Epithelial cell of proximal tubule (primary cell): ENCODE results near the gene SUSD3. TPM values are rescaled to one million over a fixed set of nuclear protein-coding genes. Genes with fewer than 3 reads are reported as not detected.

Experiments
- DNase-seq: peaks from one replicate; pipeline ENCODE4 v3.0.0-alpha.2; 2011; ENCODE audit warnings: low read depth
- H3K4me3 ChIP-seq: 2 replicates; pipeline ENCODE4 v1.5.1; 2011; ENCODE audit warnings: low read depth, mild to moderate bottlenecking, low read length
- CTCF ChIP-seq: conservative IDR thresholded peaks from 2 replicates; pipeline ENCODE4 v1.5.1; 2012; ENCODE audit warnings: low read depth, mild to moderate bottlenecking, low read length
- total RNA-seq: library from RNA; depleted of rRNA; stranded (reverse); fragments of >200 nt; gene quantifications from 2 replicates; pipeline ENCODE4 v1.2.3, GENCODE V29; 2015

Gene SUSD3
- total RNA-seq, 1 donor from 2014 or later = 2.9 TPM

DNA sequence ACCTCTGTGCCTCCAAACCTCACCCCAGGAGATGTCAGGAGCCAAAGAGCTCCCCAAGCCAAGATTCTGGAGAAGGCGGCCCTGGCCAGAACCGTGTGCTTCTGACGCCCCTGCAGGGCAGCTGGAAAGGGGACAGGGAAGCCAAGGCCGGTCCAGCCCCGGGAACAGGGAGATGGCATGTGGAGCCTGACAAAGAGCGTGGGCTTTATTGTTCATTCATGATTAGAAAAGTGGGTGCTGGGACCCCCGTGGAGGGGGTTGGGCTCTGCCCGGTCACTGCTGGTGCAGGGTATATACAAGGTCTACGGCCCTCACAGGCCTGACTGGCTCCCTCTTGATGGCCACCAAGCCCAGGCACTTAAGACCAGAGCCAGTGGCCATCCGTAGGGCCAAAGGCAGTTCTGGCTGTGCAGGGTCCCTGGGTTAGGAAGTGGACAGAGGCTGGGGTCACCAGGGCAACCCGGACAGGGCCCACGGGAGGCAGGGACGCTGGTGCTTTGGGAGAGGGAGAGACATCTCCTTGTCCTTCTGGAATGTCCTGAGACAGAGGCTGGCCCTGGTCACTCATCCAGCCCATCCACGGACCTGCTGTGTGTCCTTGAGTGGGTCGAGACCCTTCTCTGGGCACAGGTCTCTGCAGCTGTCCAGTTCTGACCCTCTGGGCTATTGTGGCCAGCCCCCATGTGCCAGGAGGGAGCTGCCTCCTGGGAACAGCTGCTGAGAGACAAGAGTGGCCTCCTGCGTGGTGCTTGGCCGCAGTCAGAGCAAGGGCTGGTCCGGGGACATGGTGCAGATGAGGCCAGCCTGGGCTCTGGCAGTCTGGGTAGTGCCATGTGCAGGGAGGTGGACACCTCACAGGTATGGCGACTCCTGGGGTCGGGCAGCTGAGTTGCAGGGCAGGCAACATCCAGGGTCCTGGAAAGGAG, 63.1 kb downstream of the SUSD3 start:
- no peak overlapping the region for H3K4me3 ChIP-seq
- DNase-seq = no peak
- no peak for TF ChIP-seq CTCF

DNA sequence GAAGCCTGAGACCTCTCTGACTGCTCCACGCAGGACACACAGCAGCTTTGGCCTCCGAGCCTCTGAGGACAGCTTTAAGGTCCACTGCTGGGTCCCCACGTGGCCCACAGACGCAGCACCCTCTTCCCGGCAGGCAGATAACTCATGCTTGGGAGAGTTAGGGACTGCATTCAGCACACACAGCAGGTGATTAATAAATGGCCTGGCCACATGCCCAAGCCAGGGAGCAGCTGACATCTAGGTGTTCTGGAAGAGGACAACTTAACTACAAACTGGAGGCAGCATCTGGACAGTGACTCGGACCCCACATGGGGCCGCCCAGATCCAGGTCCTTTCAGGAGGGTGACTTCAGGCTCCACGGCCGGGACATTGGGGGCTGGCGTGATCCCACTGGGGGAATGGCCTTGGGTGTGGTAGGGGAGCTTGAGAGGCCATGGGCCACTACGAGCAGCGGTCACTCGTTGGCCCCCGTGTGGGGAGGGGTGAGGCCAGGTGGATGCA, 64.3 kb downstream of the SUSD3 start:
- no peak for TF ChIP-seq CTCF
- no peak for DNase-seq
- no peak overlapping the region for H3K4me3 ChIP-seq

DNA sequence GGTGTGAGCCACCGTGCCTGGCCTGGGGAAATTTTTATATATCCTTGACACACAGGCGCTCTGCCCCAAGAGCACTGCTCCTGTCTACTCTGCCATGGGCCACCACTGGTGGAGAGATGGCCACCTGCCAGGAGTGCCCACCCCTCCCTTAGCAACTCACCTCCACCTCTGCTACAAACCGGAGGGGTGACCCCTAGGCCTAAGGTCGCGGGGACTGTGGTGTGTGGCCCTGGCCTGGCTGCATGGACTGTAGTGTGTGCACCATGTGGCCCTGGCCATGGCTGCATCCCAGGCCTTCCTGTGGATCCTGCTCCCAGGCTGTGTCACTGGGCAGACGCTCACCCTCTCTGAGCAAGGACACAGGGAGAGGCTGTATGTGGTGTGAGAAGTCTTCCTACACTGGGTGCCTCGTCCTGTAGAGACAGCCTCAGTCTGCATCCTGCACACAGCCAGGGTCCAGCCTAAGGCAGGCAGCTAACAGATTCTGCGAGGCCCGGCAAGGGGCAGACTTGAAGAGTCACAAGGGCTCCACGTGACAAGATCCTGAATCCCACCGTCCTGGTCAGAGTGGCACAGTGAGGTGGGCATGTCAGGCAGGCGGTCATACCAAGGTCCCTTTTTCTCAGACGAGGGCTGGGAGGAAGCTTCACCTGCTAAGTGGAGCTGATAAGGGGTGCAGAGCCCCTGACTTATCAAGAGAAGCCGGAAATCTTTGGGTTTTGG, 65.2 kb downstream of the SUSD3 start:
- DNase-seq = no peak
- no peak for TF ChIP-seq CTCF
- no peak overlapping the region for H3K4me3 ChIP-seq

DNA sequence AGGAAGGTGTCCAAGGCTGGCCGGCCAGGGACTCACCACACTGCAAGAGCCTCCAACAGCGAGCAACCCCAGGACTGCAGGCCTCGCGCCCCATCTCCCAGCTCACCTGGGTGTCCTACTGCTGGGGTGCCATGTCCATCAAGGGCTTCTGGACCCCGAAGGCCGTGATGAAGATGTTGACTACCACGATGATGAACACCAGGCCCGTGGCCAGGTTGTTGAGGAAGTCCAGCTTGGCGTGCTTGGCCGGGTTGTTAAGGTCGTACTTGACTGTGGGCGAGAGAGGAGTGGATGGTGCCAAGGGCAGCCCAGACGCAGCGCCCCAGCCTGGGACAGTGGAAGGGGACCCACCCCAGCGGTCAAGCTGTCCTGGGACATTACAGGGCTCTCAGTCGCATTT, 66.3 kb downstream of the SUSD3 start:
- no peak for TF ChIP-seq CTCF
- DNase-seq = no peak
- H3K4me3 ChIP-seq = no peak overlapping the region

GRCh38 chr9:93125331-93125894, 66.9 kb downstream of the SUSD3 start:
- H3K4me3 ChIP-seq = no peak overlapping the region
- DNase-seq = no peak
- TF ChIP-seq CTCF = no peak

DNA sequence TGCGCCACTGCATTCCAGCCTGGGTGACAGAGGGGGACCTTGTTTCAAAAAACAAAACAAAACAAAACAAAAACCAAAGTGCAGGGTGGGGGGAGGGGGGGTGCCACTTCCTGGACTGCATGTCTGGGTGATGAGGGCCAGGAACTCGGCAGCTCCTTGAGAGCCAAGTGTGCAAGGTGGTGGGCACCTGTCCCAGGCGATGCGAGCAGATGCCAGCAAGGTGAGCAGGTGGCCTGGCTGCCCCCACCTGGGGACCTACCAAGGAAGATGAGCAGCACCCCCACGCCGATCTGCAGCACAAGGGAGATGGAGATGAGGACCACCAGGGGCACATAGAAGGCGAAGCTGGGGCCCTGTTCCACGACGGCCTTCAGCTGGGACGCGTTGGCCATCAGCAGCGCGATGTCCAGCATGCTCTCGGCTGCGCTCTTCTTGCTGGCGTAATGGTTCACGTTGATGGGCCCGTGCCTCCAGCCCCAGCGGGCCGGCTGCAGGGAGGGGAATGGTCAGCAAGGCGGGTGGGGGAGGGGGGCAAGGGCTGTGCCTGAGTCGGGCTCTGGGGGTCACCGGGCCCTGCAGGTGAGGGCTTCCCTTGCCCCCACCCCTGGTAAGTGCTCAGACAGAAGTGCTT, 67.8 kb downstream of the SUSD3 start:
- TF ChIP-seq CTCF = no peak
- no peak for DNase-seq
- H3K4me3 ChIP-seq = no peak overlapping the region
